CD4-positive, alpha-beta T cell treated with Interleukin-2 at 100 ng/mL for 4 hours (primary cell): ENCODE measurements around the gene ENOX1.

Experiments
- DNase-seq: peaks from one replicate; pipeline ENCODE4 v3.0.0-alpha.2; 2020; ENCODE audit warnings: low spot score

The ENOX1 gene

GRCh38 chr13:43315522-43315921, 471.2 kb downstream of the ENOX1 start:
- DNase-seq = no peak

GRCh38 chr13:43309311-43309710, 477.5 kb downstream of the ENOX1 start:
- DNase-seq = no peak

- DNase-seq = no peak
Measured at GRCh38 chr13:43307921-43308433, 478.8 kb downstream of the ENOX1 start.

GRCh38 chr13:43307221-43307920, 479.4 kb downstream of the ENOX1 start:
- no peak for DNase-seq

GRCh38 chr13:43306372-43306771, 480.4 kb downstream of the ENOX1 start:
- no peak for DNase-seq

GRCh38 chr13:43305416-43305815, 481.4 kb downstream of the ENOX1 start:
- DNase-seq = no peak

GRCh38 chr13:43304945-43305344, 481.8 kb downstream of the ENOX1 start:
- DNase-seq = no peak

- DNase-seq = no peak
Measured at GRCh38 chr13:43304449-43304848, 482.3 kb downstream of the ENOX1 start.

- no peak for DNase-seq
Measured at GRCh38 chr13:43303033-43303729, 483.6 kb downstream of the ENOX1 start.

- no peak for DNase-seq
Measured at GRCh38 chr13:43301346-43301969, 485.3 kb downstream of the ENOX1 start.

- DNase-seq = no peak
Measured at GRCh38 chr13:43300865-43301264, 485.9 kb downstream of the ENOX1 start.

- DNase-seq = no peak
Measured at GRCh38 chr13:43299374-43299773, 487.4 kb downstream of the ENOX1 start.

GRCh38 chr13:43298816-43299215, 488.0 kb downstream of the ENOX1 start:
- DNase-seq = no peak

GRCh38 chr13:43297967-43298678, 488.6 kb downstream of the ENOX1 start:
- no peak for DNase-seq

- no peak for DNase-seq
Measured at GRCh38 chr13:43295825-43296564, 490.8 kb downstream of the ENOX1 start.

- no peak for DNase-seq
Measured at GRCh38 chr13:43295321-43295720, 491.5 kb downstream of the ENOX1 start.

- no peak for DNase-seq
Measured at GRCh38 chr13:43294412-43294811, 492.4 kb downstream of the ENOX1 start.

- DNase-seq = no peak
Measured at GRCh38 chr13:43293986-43294385, 492.8 kb downstream of the ENOX1 start.

- DNase-seq = no peak
Measured at GRCh38 chr13:43293561-43293960, 493.2 kb downstream of the ENOX1 start.

- DNase-seq = no peak
Measured at GRCh38 chr13:43293008-43293407, 493.8 kb downstream of the ENOX1 start.

- no peak for DNase-seq
Measured at GRCh38 chr13:43291287-43292060, 495.3 kb downstream of the ENOX1 start.
